ENCODE measurements around the gene CPED1.
"Not testable (repeated sequence)": the region's sequence is repeated elsewhere in the genome, so short reads cannot be mapped to it uniquely, and the experiment has no call there.

Gene CPED1

GRCh38 chr7:121101083-121101482 is 112.6 kb downstream of the CPED1 start:
- DNase-seq: no peak

DNA sequence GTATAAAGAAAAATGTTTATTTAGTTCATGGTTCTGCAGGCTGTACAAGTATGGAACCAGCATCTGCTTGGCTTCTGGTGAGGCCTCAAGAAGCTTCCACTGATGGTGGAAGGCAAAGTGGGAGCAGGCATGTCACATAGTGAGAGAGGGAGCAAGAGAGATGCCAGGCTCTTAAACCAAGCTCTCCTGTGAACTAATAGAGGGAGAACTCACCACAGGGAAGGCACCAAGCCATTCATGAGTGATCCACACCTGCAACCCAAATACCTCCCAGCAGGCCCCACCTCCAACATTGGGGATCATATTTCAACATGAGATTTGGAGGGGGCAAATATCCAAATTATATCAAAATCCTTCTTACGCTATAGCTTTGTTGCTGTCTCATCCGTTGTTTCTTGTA is 113.1 kb downstream of the CPED1 start:
- no peak for DNase-seq

- no peak for DNase-seq
Observed at GRCh38 chr7:121102619-121103018, 114.1 kb downstream of the CPED1 start.

GRCh38 chr7:121103086-121103485 is 114.6 kb downstream of the CPED1 start:
- no peak for DNase-seq

DNA sequence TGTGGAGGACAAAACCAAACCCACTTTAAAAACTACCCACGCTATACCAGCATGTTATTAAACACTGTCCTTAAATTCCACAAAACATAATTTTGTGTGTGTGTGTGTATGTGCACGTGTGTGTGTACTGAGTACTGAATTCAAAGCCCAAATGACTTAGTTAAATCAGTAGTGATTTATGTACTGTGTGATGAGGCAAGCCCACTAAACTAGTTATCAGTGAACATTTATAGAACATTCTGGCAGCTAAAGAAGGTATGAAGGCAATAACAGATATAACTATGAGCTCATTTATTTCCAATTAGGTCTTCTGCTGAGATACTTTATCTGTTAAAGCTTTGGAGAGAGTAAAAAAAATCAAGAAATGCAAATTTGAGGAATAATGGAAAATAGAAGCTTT is 115.1 kb downstream of the CPED1 start:
- no peak for DNase-seq

DNA sequence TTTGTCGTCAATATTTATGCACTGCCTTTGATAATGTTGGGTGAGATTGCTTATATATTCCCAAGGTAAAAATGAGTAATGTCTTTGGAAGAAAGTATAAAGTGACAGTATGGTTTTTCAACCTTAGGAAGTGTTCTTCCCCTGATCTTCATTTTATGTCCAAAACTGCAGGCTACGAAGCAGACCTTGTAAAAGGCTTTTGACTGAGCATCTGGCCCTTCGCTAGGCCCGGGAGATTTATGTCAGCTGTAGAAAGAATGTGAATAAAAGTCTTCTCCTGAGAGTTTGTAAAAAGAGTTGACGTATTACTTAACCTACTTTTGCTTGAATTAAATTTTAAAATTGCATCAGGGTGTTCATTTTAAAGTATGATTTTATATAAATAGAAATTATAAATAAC is 116.8 kb downstream of the CPED1 start:
- no peak for DNase-seq

GRCh38 chr7:121107923-121108498 is 119.5 kb downstream of the CPED1 start:
- DNase-seq: peak in 1 of 14 donors; percentile 30

- DNase-seq: no peak
Observed at GRCh38 chr7:121109145-121109544, 120.6 kb downstream of the CPED1 start.

GRCh38 chr7:121113288-121113687 is 124.8 kb downstream of the CPED1 start:
- DNase-seq: no peak

DNA sequence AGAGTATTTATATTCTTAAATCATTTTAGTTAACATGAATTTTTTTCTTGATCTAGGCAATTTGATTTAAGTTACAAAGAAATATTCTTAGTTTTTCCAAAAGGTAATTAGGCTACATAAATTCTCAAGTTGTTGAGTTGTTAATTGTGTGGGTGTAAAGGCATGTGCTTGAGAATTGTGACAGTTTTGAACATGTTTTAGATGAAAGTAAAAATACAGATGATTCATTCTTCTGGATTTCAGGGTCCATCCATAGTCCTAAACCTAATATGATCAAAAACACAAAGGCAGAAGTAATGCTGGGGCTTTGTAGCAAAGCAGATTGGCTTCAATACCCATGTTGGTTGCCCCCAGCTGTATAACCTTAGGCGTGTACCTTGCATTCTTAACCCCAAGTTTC is 127.9 kb downstream of the CPED1 start:
- DNase-seq: no peak

DNA sequence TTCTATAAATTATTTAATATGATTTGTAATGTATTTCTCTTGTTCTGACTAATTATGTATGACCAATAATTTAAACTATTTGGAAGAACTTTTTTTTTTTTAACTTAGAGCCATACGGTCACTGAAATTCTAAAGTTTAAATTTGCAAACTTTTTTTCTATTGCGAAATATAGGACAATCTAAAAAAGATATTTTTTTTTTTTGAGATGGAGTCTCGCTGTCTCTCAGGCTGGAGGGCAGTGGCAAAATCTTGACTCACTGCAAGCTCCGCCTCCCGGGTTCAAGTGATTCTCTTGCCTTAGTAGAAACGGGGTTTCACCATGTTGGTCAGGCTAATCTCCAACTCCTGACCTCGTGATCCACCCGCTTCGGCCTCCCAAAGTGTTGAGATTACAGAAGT is 130.5 kb downstream of the CPED1 start:
- DNase-seq: no peak

DNA sequence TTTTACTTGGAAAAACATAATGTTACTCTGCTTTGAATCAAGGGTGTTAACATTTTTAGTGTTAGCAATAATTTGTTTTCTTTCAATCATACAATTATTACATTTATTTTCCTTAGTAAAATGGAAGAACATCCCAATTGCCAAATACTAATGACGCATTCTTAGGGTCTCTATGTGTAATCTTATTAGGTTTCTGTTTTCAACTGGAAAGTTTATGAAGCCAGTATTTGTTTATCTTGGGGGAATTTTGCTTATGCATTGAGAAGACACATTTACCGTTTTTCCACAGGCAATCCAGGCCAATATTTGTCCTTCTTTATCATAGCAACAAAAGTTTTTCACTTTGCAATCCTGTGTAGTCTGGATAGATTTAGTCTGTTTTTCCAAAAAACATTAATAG is 134.5 kb downstream of the CPED1 start:
- DNase-seq: no peak

DNA sequence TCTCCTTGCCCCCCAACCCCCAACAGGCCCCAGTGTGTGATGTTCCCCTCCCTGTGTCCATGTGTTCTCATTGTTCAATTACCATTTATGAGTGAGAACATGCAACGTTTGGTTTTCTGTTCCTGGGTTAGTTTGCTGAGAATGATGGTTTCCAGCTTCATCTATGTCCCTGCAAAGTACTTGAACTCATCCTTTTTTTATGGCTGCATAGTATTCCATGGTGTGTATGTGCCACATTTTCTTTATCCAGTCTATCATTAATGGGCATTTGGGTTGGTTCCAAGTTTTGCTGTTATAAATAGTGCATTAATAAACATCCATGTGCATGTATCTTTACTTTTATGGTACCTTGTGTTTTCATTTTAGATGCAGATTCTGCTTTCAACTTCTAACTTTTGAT is 136.9 kb downstream of the CPED1 start:
- not testable (repeated sequence) for DNase-seq

GRCh38 chr7:121126201-121126600 is 137.7 kb downstream of the CPED1 start:
- DNase-seq: no peak

DNA sequence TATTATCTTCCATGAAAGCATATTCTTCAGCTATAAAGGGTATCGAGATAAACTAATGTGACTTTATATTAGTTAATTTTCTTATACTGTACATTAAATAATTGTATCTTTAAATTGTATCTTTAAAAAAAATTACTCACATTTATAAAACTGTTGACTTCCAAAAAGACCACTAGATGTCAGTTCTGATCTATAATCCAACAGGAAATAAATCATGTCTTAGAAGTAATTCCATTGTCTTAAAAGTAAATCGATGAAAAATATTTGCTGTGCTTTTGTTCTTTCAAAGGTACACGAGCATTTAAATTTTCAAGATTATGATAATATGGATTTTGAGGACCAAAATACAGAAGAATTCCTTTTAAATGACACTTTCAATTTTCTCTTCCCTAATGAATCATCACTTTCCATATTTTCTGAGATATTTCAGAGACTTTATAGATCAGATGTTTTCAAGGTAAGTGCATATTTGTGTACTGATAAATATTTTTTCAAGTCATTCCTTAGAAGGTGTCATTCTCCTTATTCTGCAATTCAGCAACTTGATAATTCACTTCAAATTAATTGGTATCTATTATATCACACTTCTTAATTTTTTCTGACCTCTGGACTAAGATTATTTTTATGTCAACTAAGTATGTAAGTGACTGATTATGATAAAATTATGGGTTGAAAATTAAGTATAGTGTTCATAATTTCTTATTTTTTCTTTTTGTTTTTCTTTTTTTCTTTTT is 138.5 kb downstream of the CPED1 start:
- DNase-seq: no peak

DNA sequence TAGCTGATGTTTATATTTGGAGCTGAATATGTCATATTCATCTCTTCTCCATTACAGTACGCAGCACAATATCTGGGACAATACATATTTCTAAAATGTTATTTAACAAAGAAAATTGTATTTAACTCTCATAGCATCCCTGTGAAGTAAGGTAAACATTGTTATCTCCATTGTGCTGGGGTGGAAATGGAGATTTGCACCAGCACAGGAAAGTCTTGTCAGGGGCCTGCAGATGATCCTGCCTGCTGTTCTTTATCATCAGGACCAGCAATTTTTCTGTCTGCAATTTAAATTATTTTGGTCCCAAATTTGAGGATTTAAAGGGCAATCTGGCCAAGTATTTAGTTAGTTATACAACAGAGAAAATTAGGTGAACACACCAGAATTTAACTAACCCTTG is 144.4 kb downstream of the CPED1 start:
- DNase-seq: no peak

DNA sequence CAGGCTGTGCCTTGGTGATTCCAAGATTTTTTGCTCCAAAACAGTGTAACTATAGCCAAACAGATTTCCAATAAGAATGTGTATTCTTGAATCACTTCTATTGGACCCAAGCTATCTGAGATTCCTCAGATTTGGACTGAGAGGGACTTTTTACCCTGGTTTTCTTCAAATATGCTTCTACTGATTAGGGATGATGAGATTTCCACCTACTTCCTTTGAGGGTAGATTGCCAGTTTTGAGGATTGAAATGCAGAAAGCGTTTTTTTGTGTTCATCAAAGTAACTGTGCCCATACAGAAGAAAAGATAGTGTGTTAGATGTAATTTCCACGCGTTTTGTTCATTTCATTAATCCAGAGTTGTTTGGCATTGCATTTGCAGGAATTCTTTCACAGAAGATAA is 144.9 kb downstream of the CPED1 start:
- DNase-seq: no peak

GRCh38 chr7:121137580-121137979 is 149.1 kb downstream of the CPED1 start:
- DNase-seq: no peak

DNA sequence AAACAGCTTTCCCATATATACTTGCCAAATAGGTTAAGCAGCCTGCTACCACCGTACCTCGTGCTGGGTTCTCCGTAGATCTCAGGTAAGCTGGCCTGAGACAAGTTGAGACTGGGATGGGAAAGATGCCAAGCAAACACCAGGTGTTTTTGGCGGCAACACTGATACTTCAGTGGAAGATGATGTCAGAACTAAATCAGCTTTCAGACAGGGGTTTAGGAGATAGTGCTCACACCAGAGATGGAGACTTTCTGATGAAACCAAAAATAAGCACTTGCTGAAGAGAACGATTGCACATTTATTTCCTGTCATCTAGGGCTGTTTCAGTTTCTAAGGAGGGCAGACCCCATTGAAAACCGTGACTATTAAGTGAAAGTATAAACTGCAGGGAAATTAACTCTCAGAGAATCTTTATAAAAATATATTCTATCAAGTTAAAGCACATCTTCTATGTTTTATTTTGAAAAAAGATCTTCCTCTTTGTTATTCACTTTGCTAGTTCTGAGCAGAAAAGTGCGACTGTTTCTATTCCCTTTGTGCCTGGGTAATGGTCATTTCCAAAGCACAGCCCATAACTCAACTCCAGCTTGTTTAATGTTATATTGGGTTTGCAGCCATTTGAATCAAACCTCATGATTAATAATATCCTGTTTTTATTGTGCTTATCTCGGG is 149.9 kb downstream of the CPED1 start:
- no peak for DNase-seq

DNA sequence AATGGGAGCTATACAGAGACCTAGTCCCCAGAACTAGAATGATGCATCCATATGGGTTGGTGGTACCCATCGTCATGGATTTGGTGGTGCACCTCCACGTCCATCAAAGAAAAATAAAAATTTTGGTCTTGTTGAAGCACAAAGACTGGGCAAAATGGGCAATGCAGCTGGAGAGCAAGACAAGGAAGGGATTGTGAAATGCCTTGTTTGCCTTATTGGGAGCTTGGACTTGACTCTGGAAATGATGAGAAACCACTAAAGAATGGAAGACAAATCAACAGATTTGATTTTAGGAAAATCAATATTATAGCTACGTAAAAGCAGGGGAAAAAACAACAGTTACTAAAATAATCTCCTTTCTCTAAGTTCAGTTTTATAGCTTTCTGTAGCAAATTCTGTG is 150.9 kb downstream of the CPED1 start:
- DNase-seq: no peak

GRCh38 chr7:121140790-121141189 is 152.3 kb downstream of the CPED1 start:
- no peak for DNase-seq

DNA sequence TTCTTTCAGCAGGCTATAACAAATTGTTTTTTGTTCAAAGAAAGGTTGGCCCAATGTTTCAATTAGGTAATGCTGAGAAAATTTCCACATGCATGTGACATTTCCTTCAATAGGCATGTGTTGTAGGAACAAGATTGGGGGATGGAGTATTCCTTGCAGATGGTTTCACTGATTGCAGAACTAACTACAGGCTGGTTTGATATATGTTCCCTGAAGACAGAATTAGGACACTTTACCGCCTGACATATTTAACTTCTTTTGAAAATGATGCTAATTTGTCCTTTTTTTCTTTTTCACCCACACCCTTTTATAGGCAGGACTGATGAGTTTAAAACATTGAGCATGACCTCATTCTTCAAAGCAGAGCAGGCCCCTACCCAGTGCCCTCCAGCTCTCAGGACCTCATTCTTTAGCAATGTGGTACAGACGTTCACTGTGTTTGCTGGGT is 163.3 kb downstream of the CPED1 start:
- DNase-seq: no peak

DNA sequence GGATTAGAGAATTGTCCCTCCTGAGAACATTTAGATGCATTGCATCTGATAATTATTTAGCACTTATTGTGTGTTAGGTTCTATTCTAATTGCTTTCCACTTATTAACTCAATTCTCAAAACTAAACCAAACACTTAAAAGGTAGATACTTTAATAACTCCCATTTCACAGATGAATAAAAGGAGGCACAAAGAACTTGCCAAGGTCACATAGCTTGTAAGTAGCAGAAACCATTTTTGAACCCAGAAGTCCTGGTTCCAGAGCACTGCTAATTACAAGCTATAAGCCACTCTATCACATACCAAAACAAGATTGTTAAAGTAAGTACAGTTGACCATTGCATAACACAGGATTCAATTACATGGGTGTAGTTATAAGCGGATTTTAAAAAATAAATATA is 164.9 kb downstream of the CPED1 start:
- no peak for DNase-seq

- DNase-seq: no peak
Observed at GRCh38 chr7:121153995-121154394, 165.5 kb downstream of the CPED1 start.
